Loucy (cell line): ENCODE measurements around the gene UBFD1.

ENCODE experiments used
- EZH2phosphoT487 ChIP-seq: fragments of 200-600 bp; IDR thresholded peaks from 2 replicates; pipeline ENCODE4 v1.6.1; 2018; ENCODE audit warnings: antibody characterized with exemption, mild to moderate bottlenecking, moderate library complexity, borderline replicate concordance
- TF ChIP-seq, protein P1 (sequence below): fragments of 200-600 bp; sonication (generic); conservative IDR thresholded peaks from 2 replicates; pipeline ENCODE4 v1.5.1; 2014; ENCODE audit warnings: mild to moderate bottlenecking, antibody characterized with exemption, low read length

DNA sequence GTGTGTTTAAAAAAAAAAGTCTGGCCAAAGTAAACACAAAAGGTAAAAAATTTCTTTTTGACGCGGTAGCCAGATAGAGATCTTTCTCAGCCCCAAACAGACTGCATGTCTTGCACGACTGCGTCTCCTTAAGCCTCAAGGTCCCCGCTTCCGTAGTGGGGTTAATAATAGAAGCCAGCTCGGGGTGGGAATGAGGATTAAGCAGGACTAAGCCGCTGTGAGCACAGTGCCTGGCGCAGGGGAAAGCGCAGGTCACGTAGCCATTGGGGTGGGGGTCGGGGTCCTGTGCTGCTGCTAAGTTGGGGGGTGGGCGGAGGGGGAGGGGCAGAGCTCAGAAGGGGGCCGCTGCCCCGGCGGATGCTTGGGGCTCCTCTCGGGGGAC, 47.8 kb upstream of the UBFD1 start:
- TF ChIP-seq, protein P1, sequence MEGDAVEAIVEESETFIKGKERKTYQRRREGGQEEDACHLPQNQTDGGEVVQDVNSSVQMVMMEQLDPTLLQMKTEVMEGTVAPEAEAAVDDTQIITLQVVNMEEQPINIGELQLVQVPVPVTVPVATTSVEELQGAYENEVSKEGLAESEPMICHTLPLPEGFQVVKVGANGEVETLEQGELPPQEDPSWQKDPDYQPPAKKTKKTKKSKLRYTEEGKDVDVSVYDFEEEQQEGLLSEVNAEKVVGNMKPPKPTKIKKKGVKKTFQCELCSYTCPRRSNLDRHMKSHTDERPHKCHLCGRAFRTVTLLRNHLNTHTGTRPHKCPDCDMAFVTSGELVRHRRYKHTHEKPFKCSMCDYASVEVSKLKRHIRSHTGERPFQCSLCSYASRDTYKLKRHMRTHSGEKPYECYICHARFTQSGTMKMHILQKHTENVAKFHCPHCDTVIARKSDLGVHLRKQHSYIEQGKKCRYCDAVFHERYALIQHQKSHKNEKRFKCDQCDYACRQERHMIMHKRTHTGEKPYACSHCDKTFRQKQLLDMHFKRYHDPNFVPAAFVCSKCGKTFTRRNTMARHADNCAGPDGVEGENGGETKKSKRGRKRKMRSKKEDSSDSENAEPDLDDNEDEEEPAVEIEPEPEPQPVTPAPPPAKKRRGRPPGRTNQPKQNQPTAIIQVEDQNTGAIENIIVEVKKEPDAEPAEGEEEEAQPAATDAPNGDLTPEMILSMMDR = no peak
- no peak for TF ChIP-seq EZH2phosphoT487
